Measurements from ENCODE around the gene DYNC1I2. TPM values are rescaled to one million over a fixed set of nuclear protein-coding genes. Genes with fewer than 3 reads are reported as not detected.

The DYNC1I2 gene
- total RNA-seq, 4 donors from 2014 or later: 47.5 to 146 (median 101) TPM

Other genes with a start within 250 kb of the DYNC1I2 start
- 100 to 1,000 TPM in 1 of 4 donors, 10 to 100 TPM in 3; 50.7 to 124 (median 63.9) TPM for gene CYBRD1, start 165.0 kb upstream of the DYNC1I2 start, total RNA-seq
- 100 to 1,000 TPM in 1 of 4 donors, 10 to 100 TPM in 3; 26.9 to 151 (median 40.5) TPM for gene SLC25A12, start 206.8 kb downstream of the DYNC1I2 start, total RNA-seq
- gene HAT1, start 235.0 kb downstream of the DYNC1I2 start, total RNA-seq: 10 to 100 TPM in 2 of 4 donors, 1 to 10 TPM in 2; 4.2 to 19.4 (median 12.0) TPM

All from transverse colon (tissue), 4 donors.